ENCODE measurements around the gene C1orf198. TPM values are rescaled to one million over a fixed set of nuclear protein-coding genes. Genes with fewer than 3 reads are reported as not detected.

The C1orf198 gene
- total RNA-seq, 1 experiment from 2014 or later: 22.9 TPM

GRCh38 chr1:230899841-230900251, 31.5 kb upstream of the C1orf198 start:
- no peak overlapping the region for H2AFZ ChIP-seq (ENCODE audit: low read depth, low read length, poor library complexity, severe bottlenecking)
- ChIA-PET RAD21 (ENCODE audit: low non-redundant PET in 1 of 2, low total read pairs in 2 of 2, uncharacterized antibody in 2 of 2, unreplicated experiment in 2 of 2) (no interaction called here), CTCF (no interaction called here), POLR2A (no interaction called here)
- no peak for TF ChIP-seq RAD21 (IDR thresholded peaks at IDR 0.05; ENCODE audit: low read depth)
- no peak for TF ChIP-seq JUND (IDR thresholded peaks at IDR 0.05)
- no peak for TF ChIP-seq CBX3 (IDR thresholded peaks at IDR 0.05; ENCODE audit: low read depth)
- no peak for TF ChIP-seq CTCF (IDR thresholded peaks at IDR 0.05 in 2 of 3, conservative IDR thresholded peaks at IDR 0.05 in 1 of 3; ENCODE audit: borderline replicate concordance in 1 of 3, insufficient read depth in 1 of 3, low read depth in 2 of 3, low read length in 2 of 3)
- no peak for TF ChIP-seq ATF3 (IDR thresholded peaks at IDR 0.05)
- TF ChIP-seq ZFX (IDR thresholded peaks at IDR 0.05): no peak
- TF ChIP-seq EZH2phosphoT487 (IDR thresholded peaks at IDR 0.05; ENCODE audit: borderline replicate concordance): no peak
- no peak for TF ChIP-seq CEBPB (IDR thresholded peaks at IDR 0.05; ENCODE audit: low read depth)
- TF ChIP-seq EGR1 (IDR thresholded peaks at IDR 0.05; ENCODE audit: low read depth): no peak
- TF ChIP-seq ELF1 (IDR thresholded peaks at IDR 0.05; ENCODE audit: borderline replicate concordance, low read depth): no peak
- no peak for TF ChIP-seq EZH2 (IDR thresholded peaks at IDR 0.05)
- no peak for TF ChIP-seq ZNF274 (IDR thresholded peaks at IDR 0.05; ENCODE audit: low read depth, low read length)
- TF ChIP-seq POLR2A (IDR thresholded peaks at IDR 0.05; ENCODE audit: borderline replicate concordance, extremely low read depth, insufficient read depth, insufficient read length): no peak
- no peak for TF ChIP-seq TCF7L2 (IDR thresholded peaks at IDR 0.05; ENCODE audit: borderline replicate concordance, extremely low read depth, insufficient read depth, insufficient read length)
- no peak for TF ChIP-seq MAX (IDR thresholded peaks at IDR 0.05)
- TF ChIP-seq FOSL1 (IDR thresholded peaks at IDR 0.05; ENCODE audit: low read depth): no peak
- no peak for TF ChIP-seq YY1 (IDR thresholded peaks at IDR 0.05; ENCODE audit: extremely low read depth, insufficient replicate concordance, low read depth, low read length)
- no peak for TF ChIP-seq SIN3A (IDR thresholded peaks at IDR 0.05; ENCODE audit: low read depth)
- no peak for TF ChIP-seq POLR2AphosphoS5 (IDR thresholded peaks at IDR 0.05; ENCODE audit: low read depth, low read length)
- TF ChIP-seq SP1 (IDR thresholded peaks at IDR 0.05; ENCODE audit: low read depth): no peak
- no TSS peak for BruUV-seq (replicated peaks)
- no peaks in the 10 kb centered on the region for H3K36me3 ChIP-seq (ENCODE audit: control insufficient read depth in 1 of 2, insufficient read depth in 2 of 2, low read length in 2 of 2)
- ATAC-seq: no peak
- H3K27ac ChIP-seq (ENCODE audit: low read depth, low read length): no peak overlapping the region
- H3K9ac ChIP-seq (ENCODE audit: low read length): no peak overlapping the region
- H3K27me3 ChIP-seq (ENCODE audit: insufficient read depth, low read length): no peaks in the 10 kb centered on the region
- H3K79me2 ChIP-seq (ENCODE audit: insufficient read depth, low read length): no peaks in the 10 kb centered on the region
- H4K20me1 ChIP-seq (ENCODE audit: insufficient read depth): no peaks in the 10 kb centered on the region
- H3K4me1 ChIP-seq (ENCODE audit: control insufficient read depth in 1 of 2, insufficient read depth in 2 of 2, low read length in 2 of 2): no peaks in the 10 kb centered on the region
- intact Hi-C loops (cut with micrococcal nuclease): no loop called here
- DNase-seq (ENCODE audit: low read depth, low spot score): no peak
- no peaks in the 10 kb centered on the region for H3K9me2 ChIP-seq (ENCODE audit: insufficient read depth)
- H3K9me3 ChIP-seq (ENCODE audit: control insufficient read depth in 1 of 2, insufficient read depth in 1 of 2, low read depth in 1 of 2, low read length in 2 of 2): no peaks in the 10 kb centered on the region
- H3K4me3 ChIP-seq (replicated peaks in 1 of 2; ENCODE audit: low read depth in 1 of 2, low read length in 2 of 2): no peak overlapping the region
- no peak overlapping the region for H3K4me2 ChIP-seq (ENCODE audit: low read length)

All from HCT116 (cell line).